GM12873 (cell line): ENCODE data around the gene CCL14.

Source experiments
- CTCF ChIP-seq: IDR thresholded peaks from 2 replicates; pipeline ENCODE4 v1.5.1; 2012; ENCODE audit warnings: low read depth, mild to moderate bottlenecking, moderate library complexity, low read length, control low read depth; ENCODE audit not compliant: insufficient read depth; ENCODE audit errors: missing control alignments

CCL14 gene

GRCh38 chr17:35936063-35936462, 50.5 kb downstream of the CCL14 start:
- no peak for TF ChIP-seq CTCF

GRCh38 chr17:35934760-35935159, 51.8 kb downstream of the CCL14 start:
- TF ChIP-seq CTCF, result no peak
